Measurements from ENCODE around the gene NELFB.
A peak's percentile ranks its signal among the peaks of the same experiment; 100 is the strongest.

The NELFB gene

DNA sequence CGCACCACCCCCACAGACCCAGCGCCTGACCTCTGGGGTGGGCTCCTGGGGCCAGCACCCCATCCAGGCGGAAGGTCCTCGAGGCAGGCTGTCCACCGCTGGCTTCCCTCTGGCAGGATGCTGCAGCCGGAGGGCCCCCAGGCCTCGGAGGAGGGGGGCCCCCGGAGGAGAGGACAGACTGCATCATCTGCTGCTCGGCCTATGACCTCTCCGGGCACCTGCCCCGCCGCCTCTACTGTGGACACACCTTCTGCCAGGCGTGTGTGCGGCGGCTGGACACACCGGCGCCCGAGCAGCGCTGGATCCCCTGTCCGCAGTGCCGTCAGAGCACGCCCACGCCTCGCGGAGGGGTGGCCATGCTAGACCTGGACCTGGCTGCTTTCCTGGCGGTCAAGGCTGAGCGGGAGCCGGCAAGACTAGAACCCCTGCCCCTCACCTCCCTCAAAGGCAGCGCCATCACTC is 26.6 kb upstream of the NELFB start:
- TF ChIP-seq, protein P1, sequence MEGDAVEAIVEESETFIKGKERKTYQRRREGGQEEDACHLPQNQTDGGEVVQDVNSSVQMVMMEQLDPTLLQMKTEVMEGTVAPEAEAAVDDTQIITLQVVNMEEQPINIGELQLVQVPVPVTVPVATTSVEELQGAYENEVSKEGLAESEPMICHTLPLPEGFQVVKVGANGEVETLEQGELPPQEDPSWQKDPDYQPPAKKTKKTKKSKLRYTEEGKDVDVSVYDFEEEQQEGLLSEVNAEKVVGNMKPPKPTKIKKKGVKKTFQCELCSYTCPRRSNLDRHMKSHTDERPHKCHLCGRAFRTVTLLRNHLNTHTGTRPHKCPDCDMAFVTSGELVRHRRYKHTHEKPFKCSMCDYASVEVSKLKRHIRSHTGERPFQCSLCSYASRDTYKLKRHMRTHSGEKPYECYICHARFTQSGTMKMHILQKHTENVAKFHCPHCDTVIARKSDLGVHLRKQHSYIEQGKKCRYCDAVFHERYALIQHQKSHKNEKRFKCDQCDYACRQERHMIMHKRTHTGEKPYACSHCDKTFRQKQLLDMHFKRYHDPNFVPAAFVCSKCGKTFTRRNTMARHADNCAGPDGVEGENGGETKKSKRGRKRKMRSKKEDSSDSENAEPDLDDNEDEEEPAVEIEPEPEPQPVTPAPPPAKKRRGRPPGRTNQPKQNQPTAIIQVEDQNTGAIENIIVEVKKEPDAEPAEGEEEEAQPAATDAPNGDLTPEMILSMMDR (IDR thresholded peaks at IDR 0.05; ENCODE audit: control insufficient read depth, extremely low read depth, insufficient read depth): no peak
- no peak for DNase-seq (ENCODE audit: low read depth)
- H3K4me3 ChIP-seq (ENCODE audit: low read depth, low read length): no peak overlapping the region

DNA sequence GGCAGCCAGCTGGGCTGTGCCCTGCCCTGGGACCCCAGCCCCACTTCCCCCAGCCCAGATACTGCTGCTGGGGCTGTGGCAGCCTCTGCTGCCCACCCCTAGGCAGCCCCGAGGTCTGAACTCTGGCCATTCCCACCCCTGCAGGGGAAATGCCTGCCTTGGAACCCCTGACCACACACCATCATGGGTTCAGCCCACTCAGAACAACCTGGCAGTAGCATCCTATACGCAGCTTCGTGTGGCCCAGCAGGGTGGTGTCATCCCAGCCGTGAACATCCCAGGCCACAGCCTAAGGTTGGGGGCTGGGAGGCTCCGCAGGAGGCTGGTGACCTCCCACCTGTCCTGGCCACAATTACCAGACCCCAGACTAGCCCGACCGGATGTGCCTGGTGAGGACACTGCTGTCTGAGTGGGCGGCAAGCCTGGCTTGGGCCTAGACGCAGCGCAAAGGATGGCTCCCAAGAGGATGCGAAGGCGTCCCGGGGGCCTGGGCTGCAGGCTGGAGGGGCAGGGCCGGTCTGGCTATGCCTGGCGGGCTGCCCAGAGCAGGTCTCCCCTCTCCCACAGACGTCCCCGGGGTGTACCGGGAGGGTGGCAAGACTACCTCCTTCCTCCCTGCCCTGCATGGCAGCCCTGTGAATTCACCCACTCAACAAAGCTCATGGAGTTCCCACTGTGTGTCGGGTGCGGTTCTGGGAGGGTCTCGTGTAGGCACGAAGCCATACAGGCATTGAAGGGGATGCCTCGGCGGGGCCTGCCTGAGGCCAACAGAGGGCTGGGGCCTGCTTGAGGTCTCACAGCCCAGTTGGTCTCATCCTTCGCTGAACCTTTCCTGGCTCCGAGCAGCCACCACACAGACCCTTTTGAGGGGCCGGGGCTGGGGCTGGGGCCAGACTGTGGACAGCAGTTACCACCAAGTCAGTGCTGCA is 25.9 kb upstream of the NELFB start:
- no peak overlapping the region for H3K4me3 ChIP-seq (ENCODE audit: low read depth, low read length)
- TF ChIP-seq, protein P1 (IDR thresholded peaks at IDR 0.05; ENCODE audit: control insufficient read depth, extremely low read depth, insufficient read depth): no peak
- DNase-seq (ENCODE audit: low read depth): no peak

DNA sequence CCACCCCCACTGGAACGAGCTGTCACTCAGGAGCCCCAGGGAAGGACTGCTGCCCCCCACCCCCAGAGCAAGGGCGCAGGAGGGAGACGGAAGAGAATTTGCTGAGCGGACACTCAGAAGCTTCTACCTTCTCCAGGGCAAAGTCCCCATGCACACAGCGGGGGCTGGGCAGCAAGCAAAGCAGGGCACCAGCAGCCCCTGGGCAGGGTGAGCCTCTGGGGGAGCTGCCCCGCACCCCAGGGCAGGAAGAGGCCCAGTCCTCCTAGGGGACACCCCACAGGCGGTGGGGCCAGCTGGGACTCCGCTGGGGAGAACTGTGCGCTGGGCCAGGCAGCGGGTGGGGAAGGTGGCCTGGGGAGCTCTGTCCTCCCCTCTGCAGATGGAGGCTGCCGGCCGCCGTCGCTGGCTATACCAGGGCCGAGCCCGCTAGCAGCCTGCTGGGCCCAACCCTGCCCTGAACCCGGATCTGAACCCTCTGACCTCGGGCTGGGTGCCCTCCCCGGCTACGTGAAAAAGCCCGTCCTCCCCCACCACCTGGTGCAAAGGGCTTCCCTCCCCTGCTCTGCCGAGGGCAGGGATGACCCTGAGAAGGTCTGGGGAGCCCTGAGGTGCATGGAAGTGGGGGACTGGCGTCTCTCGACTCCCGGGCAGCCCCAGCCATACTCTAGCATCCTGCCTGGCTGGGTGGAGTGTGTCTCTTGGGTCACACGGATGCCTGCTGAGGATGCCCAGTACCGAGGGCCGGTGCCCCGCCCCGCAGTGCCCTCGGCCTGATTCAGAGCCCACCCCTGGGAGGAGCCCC is 25.0 kb upstream of the NELFB start:
- TF ChIP-seq, protein P1 (IDR thresholded peaks at IDR 0.05; ENCODE audit: control insufficient read depth, extremely low read depth, insufficient read depth): no peak
- no peak for DNase-seq (ENCODE audit: low read depth)
- H3K4me3 ChIP-seq (ENCODE audit: low read depth, low read length): no peak overlapping the region

DNA sequence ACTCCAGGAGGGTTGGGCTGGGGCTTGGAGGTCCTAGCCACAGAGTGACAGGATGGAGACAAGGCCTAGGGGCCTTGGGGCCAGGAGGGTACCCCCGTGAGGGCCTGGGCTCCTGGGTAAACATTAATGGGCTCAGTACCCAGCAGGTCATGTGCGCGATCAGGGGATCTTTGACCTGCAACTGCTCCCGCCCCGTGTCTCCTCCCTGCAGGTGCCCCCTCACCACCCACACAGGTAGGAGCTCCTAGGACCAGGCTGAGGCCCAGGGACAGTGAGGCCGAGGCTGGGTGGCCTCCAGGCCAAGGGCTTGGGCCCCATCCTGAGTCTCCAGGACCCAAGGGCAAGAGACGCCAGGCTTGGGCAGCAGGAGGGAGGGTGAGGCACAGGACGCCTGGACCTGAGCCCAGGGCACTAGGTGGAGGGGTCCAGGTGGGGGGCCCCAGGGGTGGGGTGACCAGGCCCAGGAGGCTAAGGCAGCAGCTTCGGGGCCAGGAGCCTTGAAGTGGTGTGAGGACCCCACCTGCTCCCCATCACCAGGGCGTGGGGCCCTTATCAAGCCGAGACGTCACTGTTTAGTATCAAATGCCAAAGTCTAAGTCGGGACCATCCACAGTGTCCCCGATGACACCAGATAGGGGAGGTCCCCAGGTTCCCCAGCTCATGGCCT is 24.3 kb upstream of the NELFB start, which contains the start of gene SLC34A3:
Gene SLC34A3, plus strand, starts transcription at position 197 of the 667 bp plus-strand sequence. CDS start 802 bp downstream, outside the sequence.
- H3K4me3 ChIP-seq (ENCODE audit: low read depth, low read length): peak within 1 kb of the TSS; percentile 50
- no peak for DNase-seq (ENCODE audit: low read depth)
- TF ChIP-seq, protein P1 (IDR thresholded peaks at IDR 0.05; ENCODE audit: control insufficient read depth, extremely low read depth, insufficient read depth): no peak

DNA sequence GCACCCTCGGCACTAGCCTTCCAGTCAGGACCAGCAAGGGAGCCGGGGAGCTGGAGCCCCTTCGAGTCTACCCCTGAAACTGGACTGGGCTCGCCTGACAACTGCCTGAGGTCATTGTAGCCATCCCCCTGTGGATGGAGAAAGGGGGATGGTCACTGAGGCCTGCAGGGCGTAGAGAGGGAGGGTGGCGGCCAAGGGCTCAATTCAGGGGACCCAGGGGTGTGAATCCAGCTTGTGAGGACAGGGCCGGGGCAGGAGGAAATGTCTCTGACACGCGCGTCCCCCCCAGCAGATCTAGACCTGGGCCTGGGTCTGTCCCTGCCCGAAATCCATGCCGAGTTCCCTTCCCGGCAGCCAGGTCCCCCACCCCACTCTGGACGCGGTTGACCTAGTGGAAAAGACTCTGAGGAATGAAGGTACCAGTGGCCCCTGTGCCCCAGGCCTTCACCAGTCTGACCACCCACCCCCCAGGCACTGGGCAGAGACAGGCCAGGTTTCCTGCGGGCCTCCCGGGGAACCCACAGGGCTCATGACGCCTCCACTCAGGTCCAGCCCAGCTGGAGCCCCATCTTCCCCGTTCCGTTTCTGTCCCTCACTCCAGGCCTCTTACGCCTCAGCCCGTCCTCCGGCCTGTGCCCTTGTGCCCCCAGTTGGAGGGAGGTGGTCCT is 23.6 kb upstream of the NELFB start:
- no peak for DNase-seq (ENCODE audit: low read depth)
- H3K4me3 ChIP-seq (ENCODE audit: low read depth, low read length): peak overlapping the region; percentile 50
- TF ChIP-seq, protein P1 (IDR thresholded peaks at IDR 0.05; ENCODE audit: control insufficient read depth, extremely low read depth, insufficient read depth): no peak

DNA sequence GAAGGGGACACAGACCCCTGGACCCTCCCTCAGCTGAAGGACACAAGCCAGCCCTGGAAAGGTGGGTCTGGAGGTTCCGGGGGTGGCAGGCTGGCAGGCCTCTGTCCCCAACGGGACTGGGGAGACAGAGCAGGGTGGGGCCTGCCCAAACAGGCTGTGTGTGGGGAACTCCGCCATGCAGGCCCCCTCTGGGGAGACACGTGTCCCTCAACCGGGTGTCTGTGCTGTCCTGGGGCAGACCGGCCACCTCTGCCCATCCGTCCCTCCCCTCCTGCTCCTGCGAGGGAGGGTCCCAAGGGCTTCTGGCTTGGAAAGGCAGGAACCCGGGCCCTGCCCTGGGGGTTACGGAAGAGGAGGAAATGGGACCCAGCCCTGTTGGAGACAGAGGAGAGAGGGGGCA is 23.0 kb upstream of the NELFB start:
- no peak for DNase-seq (ENCODE audit: low read depth)
- H3K4me3 ChIP-seq (ENCODE audit: low read depth, low read length): peak overlapping the region; percentile 50
- TF ChIP-seq, protein P1 (IDR thresholded peaks at IDR 0.05; ENCODE audit: control insufficient read depth, extremely low read depth, insufficient read depth): no peak

Measured in LNCaP clone FGC (cell line).